NCI-H2107 (cell line): ENCODE measurements around the gene FAM221B.

ENCODE experiments used
- DNase-seq: peaks from one replicate; lab custom pipeline; 2025; lab: John Stamatoyannopoulos, UW

Gene FAM221B

GRCh38 chr9:35816708-35817107 lies 11.8 kb downstream of the FAM221B start:
- DNase-seq = no peak

- DNase-seq = peak; percentile 96
Observed at GRCh38 chr9:35814841-35815543, 13.5 kb downstream of the FAM221B start, which contains the start of gene HINT2. HINT2 (minus strand) TSS chr9:35815042; CDS start chr9:35814979, 63 bp downstream.

- DNase-seq = no peak
Observed at GRCh38 chr9:35814106-35814840, 14.3 kb downstream of the FAM221B start.

DNA sequence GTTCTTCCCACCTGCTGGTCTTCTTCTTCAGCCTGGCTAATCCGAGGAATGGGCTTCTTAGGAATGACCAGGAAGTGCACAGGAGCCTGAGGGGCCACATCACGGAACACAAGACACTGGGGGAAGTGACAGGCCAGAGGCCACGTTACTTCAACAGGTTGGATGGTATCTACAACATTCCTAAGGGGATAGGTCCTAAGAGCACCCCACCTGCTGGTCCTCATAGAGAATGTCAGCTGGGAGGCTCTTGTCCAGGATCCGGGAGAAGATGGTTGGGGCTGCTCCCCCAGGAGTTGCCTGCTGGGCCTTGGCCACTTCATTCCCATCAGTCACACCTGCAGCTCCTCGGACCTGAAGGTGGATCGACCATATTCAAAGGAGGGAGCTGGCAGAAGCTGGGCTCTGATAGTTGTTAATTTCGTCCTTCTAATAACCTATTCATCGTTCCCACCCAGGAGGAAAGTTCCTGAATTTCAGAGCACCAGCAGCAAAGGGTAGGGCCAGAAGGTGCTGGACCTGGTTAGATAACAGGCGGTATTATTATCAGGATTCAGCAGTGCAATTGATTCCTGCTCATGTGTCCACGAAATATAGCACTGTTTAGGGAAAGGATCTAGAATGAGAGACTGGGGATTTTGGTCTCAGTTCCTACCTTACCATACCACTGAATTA lies 15.0 kb downstream of the FAM221B start:
- DNase-seq = no peak

GRCh38 chr9:35812025-35812602 lies 16.4 kb downstream of the FAM221B start, which contains the start of gene SPAG8:
SPAG8 (minus strand) TSS chr9:35812262; CDS start chr9:35812147, 115 bp downstream.
- peak; percentile 91 for DNase-seq

DNA sequence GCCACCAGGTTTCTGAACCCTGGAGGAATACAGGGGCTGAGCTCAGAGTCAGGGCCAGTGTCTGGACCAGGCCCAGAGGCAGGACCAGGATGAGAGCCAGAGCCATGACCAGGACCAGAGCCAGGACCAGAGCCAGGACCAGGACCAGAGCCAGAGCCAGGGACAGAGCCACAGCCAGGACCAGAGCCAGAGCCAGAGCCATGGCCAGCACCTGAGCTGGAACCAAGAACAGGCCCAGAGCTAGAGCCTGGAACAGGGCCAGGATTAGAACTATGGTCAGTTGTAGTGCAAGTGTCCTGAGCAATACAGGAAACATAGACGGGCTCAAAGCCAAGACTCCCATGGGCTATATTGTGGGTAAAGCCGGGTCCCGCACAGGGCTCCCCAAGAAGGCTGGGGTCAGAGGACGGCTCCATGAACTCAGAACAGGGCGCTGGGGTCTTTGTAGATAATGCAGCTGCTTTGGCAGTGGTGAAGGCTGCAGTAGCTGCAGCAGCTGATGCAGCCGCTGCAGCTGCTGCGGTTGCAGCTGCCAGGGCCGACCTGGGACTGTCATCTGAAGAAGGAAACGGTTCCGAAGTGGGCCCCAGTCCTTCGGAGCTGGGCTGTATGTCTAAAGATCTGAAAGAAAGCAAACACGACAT lies 17.0 kb downstream of the FAM221B start:
- no peak for DNase-seq

GRCh38 chr9:35810122-35810521 lies 18.4 kb downstream of the FAM221B start:
- no peak for DNase-seq

DNA sequence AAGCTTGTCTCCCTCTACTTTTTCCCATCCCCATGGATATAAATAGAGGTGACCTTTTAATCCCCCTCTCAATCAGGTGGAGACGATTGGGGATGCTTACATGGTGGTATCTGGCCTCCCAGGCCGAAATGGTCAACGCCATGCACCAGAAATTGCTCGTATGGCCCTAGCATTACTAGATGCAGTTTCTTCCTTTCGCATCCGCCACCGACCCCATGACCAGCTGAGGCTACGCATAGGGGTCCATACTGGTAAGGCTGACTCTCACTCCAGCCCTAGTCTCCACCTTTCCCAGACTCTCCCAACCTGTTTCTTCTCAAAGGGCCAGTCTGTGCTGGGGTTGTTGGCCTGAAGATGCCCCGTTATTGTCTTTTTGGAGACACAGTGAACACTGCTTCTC lies 20.1 kb downstream of the FAM221B start:
- no peak for DNase-seq

- DNase-seq = no peak
Observed at GRCh38 chr9:35806101-35806500, 22.4 kb downstream of the FAM221B start.

DNA sequence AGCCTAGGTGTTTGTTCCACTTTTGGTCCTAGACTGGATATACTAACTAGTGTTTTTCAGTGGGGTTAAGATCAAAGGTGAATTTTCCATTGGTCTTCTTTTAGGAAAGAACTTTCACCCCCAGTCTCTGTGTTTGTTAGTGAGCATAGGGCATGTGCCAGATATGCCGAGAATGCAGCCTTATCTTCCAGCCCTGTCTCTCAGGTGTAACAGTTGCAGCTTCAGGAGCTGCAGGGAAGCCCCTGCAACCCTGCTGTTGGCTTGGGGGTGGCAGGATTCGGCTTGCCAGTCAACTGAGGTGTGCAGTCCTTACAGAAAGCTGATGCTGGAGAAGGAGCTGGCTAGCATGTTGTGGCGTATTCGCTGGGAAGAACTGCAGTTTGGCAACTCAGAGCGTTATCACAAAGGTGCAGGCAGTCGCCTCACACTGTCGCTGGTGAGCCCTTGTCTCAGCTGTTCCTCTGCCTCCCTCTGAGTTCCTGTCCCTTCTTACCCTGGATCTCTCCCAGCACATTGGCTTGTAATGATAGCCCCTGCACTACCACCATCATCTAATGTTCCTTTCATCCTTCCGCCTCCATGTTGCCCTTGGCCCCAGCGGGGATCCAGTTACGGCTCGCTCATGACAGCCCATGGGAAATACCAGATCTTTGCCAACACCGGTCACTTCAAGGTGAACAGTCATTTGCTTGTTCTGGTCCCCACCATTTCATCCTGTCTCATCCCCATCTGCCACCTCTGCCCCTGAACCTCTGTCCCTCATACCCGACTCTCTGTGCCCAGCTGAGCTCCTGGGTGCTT lies 27.0 kb downstream of the FAM221B start:
- DNase-seq = no peak

GRCh38 chr9:35800530-35800929 lies 28.0 kb downstream of the FAM221B start:
- no peak for DNase-seq

DNA sequence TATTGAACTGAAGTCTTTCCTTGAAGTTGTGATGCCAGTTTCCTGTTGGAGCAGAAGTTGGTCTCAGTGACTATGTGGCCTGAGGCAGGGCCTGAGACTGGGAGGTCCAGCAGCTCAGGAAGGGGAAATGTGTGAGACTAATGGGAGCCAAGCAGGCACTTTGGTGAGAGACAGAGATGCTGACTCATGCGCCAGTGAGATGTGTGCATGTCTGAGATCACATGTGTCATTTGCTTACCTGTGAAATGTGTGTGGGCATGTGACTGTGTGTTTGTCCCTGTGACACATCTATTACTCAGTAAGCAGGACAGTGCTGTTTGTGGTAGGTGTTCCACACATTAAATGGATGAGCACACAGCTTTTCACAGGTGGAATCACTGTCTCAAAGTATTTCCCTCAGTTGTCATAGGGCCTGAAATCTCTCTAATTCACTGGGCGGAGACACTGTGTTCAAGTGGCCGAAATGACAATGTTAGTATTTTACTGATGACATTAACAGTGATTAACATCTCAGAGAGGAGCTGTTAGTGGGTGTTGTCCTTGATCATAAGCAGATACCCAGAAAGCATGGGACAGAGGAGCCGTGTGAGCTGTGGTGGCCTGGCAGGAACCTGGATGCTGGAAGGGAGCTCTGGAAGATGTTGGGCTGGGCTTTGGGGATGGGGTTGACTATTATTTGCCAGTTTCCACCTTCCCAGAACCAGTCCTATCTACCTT lies 29.7 kb downstream of the FAM221B start:
- DNase-seq = no peak

DNA sequence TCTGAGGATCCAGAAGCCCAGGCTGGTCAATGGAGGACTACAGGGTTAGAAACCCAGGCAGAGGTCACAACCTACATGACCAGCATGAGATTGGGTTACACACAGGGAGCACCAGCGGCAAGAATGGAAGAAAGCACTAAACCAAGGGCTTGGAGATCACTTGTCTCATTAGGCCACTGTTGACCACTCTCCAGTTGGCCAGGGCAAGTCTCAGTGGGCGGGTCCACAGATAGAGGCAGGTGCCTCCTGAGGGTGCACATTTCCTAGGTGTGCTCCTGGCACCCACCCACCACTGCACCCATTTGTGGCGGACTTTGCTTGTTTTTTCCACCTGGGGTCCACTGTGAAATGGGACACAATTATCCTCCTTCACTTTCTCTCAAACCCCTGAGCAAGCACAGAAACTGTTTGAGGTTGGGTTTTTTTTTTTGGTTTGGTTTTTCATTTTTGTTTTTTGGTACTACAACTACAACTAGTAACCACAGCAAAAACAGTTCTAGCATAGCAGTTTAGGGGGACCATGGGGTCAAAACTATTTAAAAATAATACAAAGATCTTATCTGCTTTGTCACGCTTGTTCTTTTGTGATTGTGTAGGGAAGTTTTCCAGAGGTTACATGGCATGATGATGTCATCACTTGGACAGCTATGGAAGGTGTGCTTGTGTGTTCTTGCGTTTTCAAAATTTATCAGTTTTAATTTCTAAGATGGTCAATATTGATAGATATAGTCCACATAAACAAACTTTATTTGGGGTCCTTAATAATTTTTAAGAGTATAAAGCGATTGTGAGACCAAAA lies 31.0 kb downstream of the FAM221B start:
- DNase-seq = no peak

DNA sequence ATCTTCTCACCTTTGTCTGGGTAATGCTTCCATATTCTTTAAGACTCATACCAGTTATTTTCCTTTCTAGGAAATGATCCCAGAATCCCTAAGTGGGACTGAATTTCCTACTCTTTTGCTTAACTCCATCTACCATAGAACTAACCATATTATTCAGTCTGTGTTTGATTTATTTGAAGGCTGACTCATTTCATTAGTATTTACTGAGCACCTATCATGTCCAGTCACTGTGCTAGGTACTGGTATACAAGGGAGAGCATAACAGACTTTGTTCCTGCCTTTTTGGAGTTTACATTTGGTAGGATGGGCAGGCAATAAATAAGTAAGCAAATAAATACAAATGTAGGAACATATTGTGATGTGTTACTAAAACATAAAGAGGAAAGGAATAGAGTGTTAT lies 32.8 kb downstream of the FAM221B start:
- no peak for DNase-seq

- no peak for DNase-seq
Observed at GRCh38 chr9:35793461-35793860, 35.1 kb downstream of the FAM221B start.

- DNase-seq = no peak
Observed at GRCh38 chr9:35792826-35793225, 35.7 kb downstream of the FAM221B start.

- no peak for DNase-seq
Observed at GRCh38 chr9:35792024-35792813, 36.3 kb downstream of the FAM221B start.

GRCh38 chr9:35791297-35791921 lies 37.1 kb downstream of the FAM221B start, which contains the start of gene NPR2:
NPR2 (plus strand) TSS chr9:35791591; CDS start chr9:35792409, 818 bp downstream.
- no peak for DNase-seq
